Ovary (tissue), 3 donors: ENCODE results near the gene GPR180.

Source experiments
- CTCF ChIP-seq, 3 donors: fragments of 450-650 bp in 2 of 3; fragments of 200-600 bp in 1 of 3; IDR thresholded peaks; one replicate each; pipeline versions ENCODE4 v1.5.1 to v1.8.0; 2016 to 2022; ENCODE audit warnings: antibody characterized with exemption in 3 of 3, mild to moderate bottlenecking in 1 of 3
- POLR2A ChIP-seq: fragments of 450-650 bp; IDR thresholded peaks from one replicate; pipeline ENCODE4 v1.6.1; 2017; ENCODE audit warnings: antibody characterized with exemption, mild to moderate bottlenecking, moderate library complexity
- donor health status: DM: no; HTN: no; CAD: no.

- TF ChIP-seq CTCF (IDR thresholded peaks at IDR 0.05) (no peak), POLR2A (no peak)
Observed at GRCh38 chr13:94590744-94591143, 10.9 kb upstream of the GPR180 start.
